Activated T-cell treated with anti-CD3 and anti-CD28 coated beads, Interleukin-2, amount 50 U/mL, for 24 hours (primary cell): ENCODE data around the gene MMP17.
A peak's percentile ranks its signal among the peaks of the same experiment; 100 is the strongest.
"Not testable (repeated sequence)": the region's sequence is repeated elsewhere in the genome, so short reads cannot be mapped to it uniquely, and the experiment has no call there.

Experiments used
- DNase-seq: peaks from one replicate; pipeline ENCODE4 v3.0.0-alpha.2; 2020
- H3K27ac Mint-ChIP-seq: 2 replicates; pipeline ENCODE4 v1.8.0; 2020; ENCODE audit warnings: mild to moderate bottlenecking, mixed read lengths
- H3K27me3 Mint-ChIP-seq: 2 replicates; pipeline ENCODE4 v1.8.0; 2020; ENCODE audit warnings: mixed read lengths
- H3K36me3 Mint-ChIP-seq: 2 replicates; pipeline ENCODE4 v1.8.0; 2020; ENCODE audit warnings: low read depth, mixed read lengths
- H3K4me1 Mint-ChIP-seq: 2 replicates; pipeline ENCODE4 v1.8.0; 2020; ENCODE audit warnings: low read depth, mixed read lengths
- H3K4me3 Mint-ChIP-seq: 2 replicates; pipeline ENCODE4 v1.8.0; 2020; ENCODE audit warnings: mild to moderate bottlenecking, moderate library complexity, mixed read lengths
- H3K9me3 Mint-ChIP-seq: 2 replicates; pipeline ENCODE4 v1.8.0; 2020; ENCODE audit warnings: mixed read lengths

MMP17 gene

DNA sequence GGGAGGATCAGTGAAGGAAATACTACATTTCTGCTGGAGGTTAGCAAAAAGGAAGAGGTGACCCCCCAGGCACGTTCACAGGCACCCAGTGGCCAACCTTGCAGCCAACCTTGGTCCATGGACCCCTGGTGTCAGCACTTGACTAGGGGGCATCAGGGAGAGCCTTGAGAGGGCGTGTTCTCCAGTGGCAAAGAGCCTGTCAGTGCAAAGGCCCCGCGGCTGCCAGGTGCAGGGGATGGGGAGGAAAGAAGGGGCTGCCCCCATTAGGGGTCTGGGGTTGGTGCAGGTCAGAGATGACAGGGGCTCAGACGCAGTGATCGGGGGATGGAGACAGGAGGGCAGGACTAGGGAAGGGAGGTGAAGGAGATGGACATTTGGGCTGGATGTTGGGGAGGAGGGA is 43.5 kb downstream of the MMP17 start:
- no peaks in the 10 kb centered on the region for H3K36me3 Mint-ChIP-seq
- no peak for DNase-seq
- no peaks in the 10 kb centered on the region for H3K27me3 Mint-ChIP-seq
- H3K27ac Mint-ChIP-seq = no peak overlapping the region
- H3K9me3 Mint-ChIP-seq = peaks cover 4% of the 10 kb centered on the region
- no peak overlapping the region for H3K4me3 Mint-ChIP-seq
- no peaks in the 10 kb centered on the region for H3K4me1 Mint-ChIP-seq

DNA sequence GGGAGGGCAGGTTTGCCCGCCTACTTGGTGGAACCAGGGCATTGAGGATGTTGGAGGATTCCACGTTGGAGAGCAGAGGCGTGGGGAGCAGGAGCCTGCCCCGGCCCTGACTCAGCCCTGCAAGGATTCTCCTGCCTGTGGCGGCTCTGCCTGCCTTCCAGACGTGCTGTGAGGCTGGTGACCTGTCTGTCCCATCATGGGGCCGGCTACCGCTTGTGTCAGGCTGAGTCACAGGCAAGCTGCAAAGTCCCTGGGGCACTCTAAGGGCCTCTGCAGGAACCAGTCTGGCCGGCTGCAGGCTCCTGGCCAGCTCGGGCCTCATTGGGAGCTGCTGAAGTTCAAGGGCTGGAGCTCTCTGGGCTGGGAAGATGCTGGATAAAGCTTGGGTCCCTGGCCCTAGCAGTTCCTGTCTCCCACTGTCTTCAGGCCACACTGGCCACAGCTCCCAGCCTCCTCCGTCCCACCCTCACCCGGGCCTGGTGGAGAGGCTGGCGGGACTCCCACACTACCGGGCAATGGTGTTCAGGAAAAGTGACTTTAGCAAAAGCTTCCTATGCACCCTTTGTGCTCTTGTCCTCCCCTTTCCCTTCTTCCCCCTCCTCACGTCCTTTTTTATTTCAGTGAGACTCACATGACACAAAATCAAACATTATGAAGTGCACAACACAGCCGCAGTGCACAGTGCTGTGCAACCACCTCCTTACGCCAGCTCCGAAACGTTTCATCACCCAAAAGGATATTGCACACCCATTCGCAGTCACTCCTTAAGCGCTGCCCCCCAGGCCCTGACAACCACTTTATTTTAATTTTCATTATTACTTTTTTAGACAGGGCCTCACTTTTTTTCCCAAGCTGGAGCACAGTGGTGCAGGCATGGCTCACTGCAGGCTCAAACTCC is 44.2 kb downstream of the MMP17 start:
- no peak for DNase-seq
- Mint-ChIP-seq H3K27me3 (no peaks in the 10 kb centered on the region), H3K4me3 (no peak overlapping the region), H3K27ac (no peak overlapping the region), H3K36me3 (no peaks in the 10 kb centered on the region), H3K4me1 (no peaks in the 10 kb centered on the region), H3K9me3 (peaks cover 4% of the 10 kb centered on the region)

DNA sequence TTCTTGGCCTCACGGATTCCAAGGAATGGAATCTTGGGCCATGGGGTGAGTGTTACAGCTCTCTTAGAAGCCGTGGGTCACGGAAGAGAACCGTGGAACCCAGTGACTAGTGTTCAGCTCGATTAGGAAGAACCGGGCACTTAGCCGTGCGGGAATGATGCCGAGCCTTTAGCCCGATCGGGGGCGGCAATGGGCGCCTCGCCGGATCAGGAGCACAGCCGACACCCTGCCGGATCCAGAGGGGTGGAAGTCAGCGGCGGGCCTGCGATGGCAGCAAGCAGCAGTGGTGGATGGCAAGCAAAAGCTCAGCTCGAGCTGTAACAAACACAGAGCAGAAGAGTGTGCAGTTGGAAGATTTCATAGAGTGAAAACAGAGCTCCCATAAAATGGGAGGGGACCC is 45.1 kb downstream of the MMP17 start:
- Mint-ChIP-seq H3K27ac (no peak overlapping the region), H3K36me3 (no peaks in the 10 kb centered on the region), H3K4me3 (no peak overlapping the region), H3K27me3 (no peaks in the 10 kb centered on the region), H3K9me3 (peaks cover 4% of the 10 kb centered on the region), H3K4me1 (no peaks in the 10 kb centered on the region)
- no peak for DNase-seq

DNA sequence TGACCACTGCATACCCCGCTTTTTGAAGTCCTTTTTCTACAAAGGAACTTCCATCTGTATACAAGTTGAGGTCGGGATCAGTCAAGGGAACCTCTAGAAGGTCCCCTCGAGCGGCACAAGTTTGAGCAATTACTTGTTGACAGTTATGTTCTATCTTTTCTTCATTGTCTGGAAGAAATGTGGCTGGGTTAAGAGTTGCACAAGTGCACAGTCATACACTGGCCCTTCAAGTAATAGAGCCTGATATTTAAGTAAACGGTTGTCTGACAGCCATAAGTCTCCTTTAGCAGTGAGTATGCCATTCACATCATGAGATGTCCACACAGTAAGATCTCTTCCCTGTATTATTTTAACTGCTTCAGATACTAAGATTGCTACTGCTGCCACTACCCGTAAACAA is 46.8 kb downstream of the MMP17 start:
- H3K27ac Mint-ChIP-seq, H3K4me3 Mint-ChIP-seq, H3K9me3 Mint-ChIP-seq, H3K27me3 Mint-ChIP-seq, H3K36me3 Mint-ChIP-seq, DNase-seq, H3K4me1 Mint-ChIP-seq: not testable (repeated sequence)

DNA sequence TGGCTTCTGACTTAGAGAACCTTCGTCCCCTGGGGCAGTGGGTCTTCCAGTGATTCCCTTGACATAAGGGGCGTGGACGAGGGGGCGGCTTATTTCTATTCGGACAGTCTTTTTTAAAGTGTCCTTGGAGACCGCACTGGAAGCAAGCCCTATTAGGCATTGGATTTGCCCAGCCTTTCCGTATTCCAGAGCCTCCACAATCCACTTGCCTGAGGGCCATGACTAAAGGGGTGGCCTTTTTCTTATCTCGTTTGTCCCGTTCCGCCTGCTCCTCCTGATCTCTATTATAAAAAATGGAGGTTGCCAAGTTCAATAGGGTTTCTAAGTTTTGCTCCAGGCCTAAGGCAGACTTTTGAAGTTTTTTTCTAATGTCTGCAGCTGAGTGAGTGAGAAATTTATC is 49.0 kb downstream of the MMP17 start:
- not testable (repeated sequence) for H3K4me3 Mint-ChIP-seq, DNase-seq, H3K36me3 Mint-ChIP-seq, H3K27ac Mint-ChIP-seq, H3K9me3 Mint-ChIP-seq, H3K4me1 Mint-ChIP-seq, H3K27me3 Mint-ChIP-seq

DNA sequence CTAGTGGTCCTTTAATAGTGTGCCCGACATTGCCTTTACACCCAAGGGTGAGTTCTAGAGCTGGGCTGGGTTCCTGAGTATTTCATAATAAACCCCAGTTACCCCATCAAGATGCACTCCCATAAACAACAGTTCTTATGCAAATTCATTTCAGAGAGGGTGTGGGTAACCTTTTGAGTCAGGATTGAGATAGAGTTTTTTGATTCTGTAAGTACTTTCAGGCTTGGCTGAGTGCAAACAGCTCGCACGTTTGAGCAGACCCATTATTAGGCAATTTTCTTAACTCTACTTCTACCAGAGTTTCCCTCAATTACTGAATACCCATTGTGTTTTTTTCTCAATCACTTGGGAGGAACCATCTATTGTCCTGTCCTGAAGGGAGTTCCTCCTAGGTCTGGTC is 50.2 kb downstream of the MMP17 start:
- H3K36me3 Mint-ChIP-seq, H3K4me1 Mint-ChIP-seq, DNase-seq, H3K27ac Mint-ChIP-seq, H3K27me3 Mint-ChIP-seq, H3K9me3 Mint-ChIP-seq, H3K4me3 Mint-ChIP-seq: not testable (repeated sequence)

DNA sequence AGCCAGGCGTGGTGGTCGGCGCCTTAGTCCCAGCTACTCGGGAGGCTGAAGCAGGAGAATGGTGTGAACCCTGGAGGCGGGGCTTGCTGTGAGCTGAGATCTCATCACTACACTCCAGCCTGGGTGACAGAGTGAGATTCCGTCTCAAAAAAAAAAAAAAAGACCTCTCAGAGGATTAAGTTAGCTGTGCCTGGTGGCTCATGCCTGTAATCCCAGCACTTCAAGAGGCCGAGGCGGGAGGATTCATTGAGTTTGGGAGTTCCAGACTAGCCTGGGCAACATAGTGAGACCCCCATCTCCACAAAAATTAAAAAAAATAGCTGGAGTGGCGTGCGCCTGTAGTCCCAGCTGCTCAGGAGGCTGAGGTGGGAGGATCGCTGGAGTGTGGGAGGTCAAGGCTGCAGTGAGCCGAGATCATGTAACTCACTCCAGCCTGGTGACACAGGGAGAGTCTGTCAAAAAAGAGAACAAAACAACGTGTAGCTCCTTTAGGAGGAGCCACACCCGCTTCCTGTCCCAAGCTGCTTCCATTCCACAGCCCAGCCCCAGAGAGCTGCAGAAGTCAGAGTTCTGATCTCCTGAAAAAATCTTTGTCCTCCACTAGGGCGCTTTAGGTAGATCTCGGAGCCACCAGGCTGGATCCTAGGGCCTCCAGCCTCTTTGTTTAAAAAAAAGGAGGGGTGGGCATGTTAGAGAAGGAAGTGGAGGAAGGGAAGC is 54.8 kb downstream of the MMP17 start:
- H3K27ac Mint-ChIP-seq = no peak overlapping the region
- H3K27me3 Mint-ChIP-seq = no peaks in the 10 kb centered on the region
- peaks cover 7% of the 10 kb centered on the region for H3K9me3 Mint-ChIP-seq
- DNase-seq = no peak
- no peaks in the 10 kb centered on the region for H3K36me3 Mint-ChIP-seq
- no peaks in the 10 kb centered on the region for H3K4me1 Mint-ChIP-seq
- no peak overlapping the region for H3K4me3 Mint-ChIP-seq

DNA sequence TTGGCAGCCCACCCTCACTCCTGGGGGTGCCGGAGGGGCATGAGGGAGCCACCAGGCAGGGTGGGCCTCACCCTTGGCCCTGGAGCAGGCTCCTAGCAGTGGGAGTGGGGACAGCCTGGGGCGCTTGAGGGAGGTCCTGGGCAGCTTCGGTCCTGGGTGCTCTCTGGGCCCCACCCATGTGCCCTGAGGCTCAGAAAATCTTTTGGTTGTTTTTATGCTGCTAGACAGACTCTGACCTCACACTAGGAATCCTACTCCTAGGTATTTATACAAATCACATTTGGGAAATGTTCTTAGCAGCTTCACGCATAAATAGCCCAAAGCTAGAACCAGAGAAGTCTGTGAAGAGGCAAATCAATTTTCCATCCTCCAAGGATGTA is 55.3 kb downstream of the MMP17 start:
- H3K27me3 Mint-ChIP-seq = no peaks in the 10 kb centered on the region
- H3K27ac Mint-ChIP-seq = no peak overlapping the region
- H3K36me3 Mint-ChIP-seq = no peaks in the 10 kb centered on the region
- no peak overlapping the region for H3K4me3 Mint-ChIP-seq
- H3K4me1 Mint-ChIP-seq = no peaks in the 10 kb centered on the region
- peaks cover 7% of the 10 kb centered on the region for H3K9me3 Mint-ChIP-seq
- no peak for DNase-seq

DNA sequence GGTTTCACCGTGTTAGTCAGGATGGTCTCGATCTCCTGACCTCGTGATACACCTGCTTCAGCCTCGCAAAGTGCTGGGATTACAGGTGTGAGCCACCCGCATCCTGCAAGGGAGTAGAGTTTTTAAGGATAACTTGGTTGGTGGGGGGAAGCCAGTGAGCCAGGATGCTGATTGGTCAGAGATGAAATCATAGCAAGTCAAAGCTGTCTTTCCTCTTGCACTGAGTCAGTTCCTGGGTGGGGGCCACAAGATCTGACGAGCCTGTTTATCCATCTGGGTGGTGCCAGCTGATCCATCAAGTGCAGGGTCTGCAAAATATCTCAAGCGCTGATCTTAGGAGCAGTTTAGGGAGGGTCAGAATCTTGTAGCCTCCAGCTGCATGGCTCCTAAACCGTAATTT is 56.9 kb downstream of the MMP17 start:
- H3K27ac Mint-ChIP-seq, H3K36me3 Mint-ChIP-seq, H3K4me1 Mint-ChIP-seq, H3K9me3 Mint-ChIP-seq, H3K4me3 Mint-ChIP-seq, H3K27me3 Mint-ChIP-seq, DNase-seq: not testable (repeated sequence)

DNA sequence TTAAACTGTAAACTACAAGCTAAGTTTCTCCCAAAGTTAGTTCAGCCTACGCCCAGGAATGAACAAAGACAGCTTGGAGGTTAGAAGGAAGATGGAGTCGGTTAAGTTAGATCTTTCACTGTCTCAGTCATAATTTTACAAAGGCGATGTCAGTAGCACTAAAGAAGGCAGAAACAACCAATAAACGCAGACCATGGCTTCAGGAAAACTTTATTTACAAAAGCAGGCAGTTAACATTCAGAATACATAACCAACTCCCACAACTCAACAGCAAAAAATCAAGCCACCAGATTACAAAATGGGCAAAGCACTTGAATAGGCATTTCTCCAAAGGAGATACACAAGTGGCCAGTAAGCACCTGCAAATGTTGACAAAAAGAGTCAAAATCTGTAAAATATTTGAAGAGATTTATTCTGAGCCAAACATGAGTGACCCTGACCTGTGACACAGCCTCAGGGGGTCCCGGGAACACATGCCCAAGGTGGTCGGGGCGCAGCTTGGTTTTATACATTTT is 57.4 kb downstream of the MMP17 start:
- no peaks in the 10 kb centered on the region for H3K27me3 Mint-ChIP-seq
- no peak overlapping the region for H3K27ac Mint-ChIP-seq
- no peak for DNase-seq
- H3K4me1 Mint-ChIP-seq = no peaks in the 10 kb centered on the region
- no peak overlapping the region for H3K4me3 Mint-ChIP-seq
- peaks cover 7% of the 10 kb centered on the region for H3K9me3 Mint-ChIP-seq
- H3K36me3 Mint-ChIP-seq = no peaks in the 10 kb centered on the region

DNA sequence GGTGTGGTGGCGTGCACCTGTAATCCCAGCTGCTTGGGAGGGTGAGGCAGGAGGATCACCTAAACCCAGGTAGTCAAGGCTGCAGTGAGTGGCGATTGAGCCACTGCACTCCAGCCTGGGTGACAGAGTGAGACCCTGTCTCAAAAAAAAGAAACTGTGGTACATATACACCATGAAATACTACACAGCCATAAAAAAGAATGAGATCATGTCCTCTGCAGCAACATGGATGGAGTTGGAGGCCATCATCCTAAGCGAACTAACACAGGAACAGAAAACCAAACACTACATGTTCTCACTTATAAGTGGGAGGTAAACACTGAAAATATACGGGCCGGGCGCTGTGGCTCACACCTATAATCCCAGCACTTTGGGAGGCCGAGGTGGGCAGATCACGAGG is 63.5 kb downstream of the MMP17 start:
- not testable (repeated sequence) for DNase-seq, H3K4me3 Mint-ChIP-seq, H3K27me3 Mint-ChIP-seq, H3K27ac Mint-ChIP-seq, H3K4me1 Mint-ChIP-seq, H3K36me3 Mint-ChIP-seq, H3K9me3 Mint-ChIP-seq

DNA sequence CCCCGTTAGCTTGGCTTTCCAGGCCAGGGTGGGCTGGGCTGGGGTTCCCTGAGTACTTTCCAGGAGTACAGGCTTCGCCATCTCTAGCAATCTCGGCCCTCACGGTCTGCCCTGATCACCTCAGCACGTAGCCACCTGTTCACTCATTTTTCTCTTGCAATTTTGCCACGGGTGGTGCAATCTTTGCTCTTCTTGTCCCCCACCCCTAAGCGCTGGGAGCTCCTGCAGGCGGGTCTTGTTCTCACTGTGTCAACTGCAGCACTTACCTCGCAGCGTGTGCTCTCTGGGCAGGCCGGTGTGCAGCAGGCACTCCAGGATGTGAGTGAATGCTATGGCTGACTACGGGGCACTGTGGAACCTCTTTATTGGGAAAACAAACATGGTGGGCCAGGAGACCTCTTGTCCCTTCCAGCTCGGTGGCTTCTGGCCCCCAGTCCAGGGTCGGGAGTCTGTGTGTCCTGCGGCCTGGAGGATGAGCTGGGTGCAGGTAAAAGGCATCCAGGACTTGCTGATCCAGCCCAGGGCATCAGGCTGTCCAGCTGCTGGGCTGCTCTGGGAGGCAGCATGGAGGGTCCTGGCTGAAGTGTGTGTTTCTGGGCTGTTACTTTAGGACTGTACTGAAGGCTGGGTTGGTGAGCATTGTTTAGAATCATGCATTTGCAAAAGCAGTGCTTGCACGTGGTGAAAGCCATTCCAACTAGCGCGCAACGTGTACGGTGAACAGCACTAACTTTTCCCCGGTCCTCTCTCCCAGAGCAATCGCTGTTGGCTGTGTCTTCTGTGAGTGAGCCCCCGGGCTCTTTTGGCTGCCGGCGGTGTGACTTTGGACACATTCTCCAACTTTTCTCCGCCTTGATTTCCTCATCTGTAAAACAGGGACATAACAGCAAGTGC is 64.8 kb downstream of the MMP17 start:
- peaks cover 14% of the 10 kb centered on the region for H3K4me1 Mint-ChIP-seq
- no peak overlapping the region for H3K4me3 Mint-ChIP-seq
- no peak for DNase-seq
- H3K9me3 Mint-ChIP-seq = no peaks in the 10 kb centered on the region
- no peak overlapping the region for H3K27ac Mint-ChIP-seq
- H3K36me3 Mint-ChIP-seq = peaks cover 5% of the 10 kb centered on the region
- H3K27me3 Mint-ChIP-seq = no peaks in the 10 kb centered on the region

DNA sequence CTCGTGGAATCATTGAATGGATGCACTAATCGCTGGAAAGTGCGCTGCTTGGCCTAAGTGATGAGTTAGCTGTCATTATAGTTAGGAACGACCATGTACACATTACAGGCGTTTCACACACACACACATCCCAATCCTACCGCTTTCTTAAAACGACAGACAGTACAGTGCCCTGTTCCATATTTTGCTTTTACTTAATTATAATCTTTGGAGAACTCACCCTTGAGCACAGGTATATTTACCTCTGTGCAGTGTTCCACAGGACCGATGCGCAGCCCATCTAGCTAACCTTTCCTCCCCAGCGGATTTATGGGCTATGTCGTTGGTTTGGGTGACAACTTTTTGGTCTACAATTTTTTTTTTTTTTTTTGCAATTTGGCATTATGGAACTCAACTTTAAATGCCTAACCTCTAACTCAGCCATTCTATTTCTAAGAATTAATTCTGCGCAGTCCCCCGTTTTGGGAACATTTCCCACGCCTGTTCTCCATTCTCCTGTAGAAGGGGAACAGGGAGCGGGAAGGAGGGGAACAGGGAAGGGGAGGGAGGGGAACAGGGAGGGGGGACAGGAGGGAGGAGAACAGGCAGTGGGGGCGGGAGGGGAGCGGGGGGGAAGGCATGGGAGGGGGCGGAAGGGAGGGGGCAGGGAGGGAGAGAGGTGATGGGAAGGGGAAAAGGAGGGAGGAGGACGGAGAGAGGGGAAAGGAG is 65.6 kb downstream of the MMP17 start:
- peaks cover 17% of the 10 kb centered on the region for H3K4me1 Mint-ChIP-seq
- no peak for DNase-seq
- H3K9me3 Mint-ChIP-seq = no peaks in the 10 kb centered on the region
- H3K27me3 Mint-ChIP-seq = no peaks in the 10 kb centered on the region
- peak overlapping the region; percentile 49 for H3K4me3 Mint-ChIP-seq
- peaks cover 5% of the 10 kb centered on the region for H3K36me3 Mint-ChIP-seq
- H3K27ac Mint-ChIP-seq = no peak overlapping the region

DNA sequence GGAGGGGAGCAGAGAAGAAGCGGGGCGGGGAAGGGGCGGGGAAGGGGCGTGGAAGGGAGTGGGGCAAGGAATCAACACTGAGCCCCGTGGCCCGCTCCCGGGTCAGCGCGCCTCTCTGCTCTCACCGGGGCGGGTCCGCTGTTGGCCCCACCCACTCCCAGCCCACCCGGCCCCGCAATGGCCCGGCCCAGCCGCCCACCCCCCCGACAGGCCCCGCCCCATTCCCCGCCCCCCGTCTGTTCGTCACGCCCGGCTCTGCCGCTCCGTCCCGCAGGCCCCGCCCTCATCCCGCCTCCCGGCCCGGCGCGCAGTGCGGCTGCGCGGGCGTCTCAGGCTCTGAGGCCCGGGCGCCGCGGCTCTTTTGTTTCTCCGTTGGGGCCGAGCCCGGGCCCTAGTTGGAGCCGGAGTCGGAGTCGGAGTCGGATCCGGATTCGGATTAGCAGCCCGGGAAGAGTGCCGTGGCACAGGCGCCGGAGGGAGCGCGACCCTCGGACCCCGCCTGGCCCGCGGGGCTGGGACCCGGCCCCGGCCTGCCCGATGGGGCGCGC is 66.2 kb downstream of the MMP17 start, which contains the start of gene ULK1:
ULK1 (plus strand) TSS at position 310 of the 548 bp plus-strand sequence. CDS start 380 bp downstream, outside the sequence.
- peak; percentile 97 for DNase-seq
- Mint-ChIP-seq H3K4me1 (peaks cover 17% of the 10 kb centered on the region), H3K27ac (peak within 1 kb of the TSS; percentile 83), H3K4me3 (peak within 1 kb of the TSS; percentile 81), H3K27me3 (no peaks in the 10 kb centered on the region), H3K9me3 (no peaks in the 10 kb centered on the region), H3K36me3 (peaks cover 5% of the 10 kb centered on the region)
